SW480 (cell line): ENCODE measurements around the gene SLC43A3.

ENCODE experiments used
- DNase-seq: peaks from one replicate; pipeline ENCODE4 v3.0.0-alpha.2; 2016; ENCODE audit warnings: low spot score

SLC43A3 gene

GRCh38 chr11:57426929-57427726 is at the start of gene SLC43A3:
TSS of gene SLC43A3 (minus strand) at chr11:57427121. CDS start at chr11:57426172, 949 bp downstream.
- peak; percentile 78 for DNase-seq

- peak; percentile 56 for DNase-seq
Observed at GRCh38 chr11:57476047-57476756, 49.3 kb upstream of the SLC43A3 start.

- DNase-seq, result no peak
Observed at GRCh38 chr11:57475671-57476046, 48.7 kb upstream of the SLC43A3 start.

- DNase-seq, result no peak
Observed at GRCh38 chr11:57475191-57475590, 48.3 kb upstream of the SLC43A3 start.

- DNase-seq, result no peak
Observed at GRCh38 chr11:57474803-57475115, 47.8 kb upstream of the SLC43A3 start.

GRCh38 chr11:57474017-57474802 is 47.3 kb upstream of the SLC43A3 start:
- no peak for DNase-seq

- no peak for DNase-seq
Observed at GRCh38 chr11:57473285-57473841, 46.4 kb upstream of the SLC43A3 start.

- DNase-seq, result no peak
Observed at GRCh38 chr11:57471496-57471895, 44.6 kb upstream of the SLC43A3 start.

GRCh38 chr11:57469268-57469667 is 42.3 kb upstream of the SLC43A3 start:
- DNase-seq, result no peak

GRCh38 chr11:57468276-57468675 is 41.4 kb upstream of the SLC43A3 start:
- no peak for DNase-seq

- no peak for DNase-seq
Observed at GRCh38 chr11:57467508-57468157, 40.7 kb upstream of the SLC43A3 start.

- no peak for DNase-seq
Observed at GRCh38 chr11:57466680-57467079, 39.8 kb upstream of the SLC43A3 start.

GRCh38 chr11:57464539-57465181 is 37.7 kb upstream of the SLC43A3 start:
- DNase-seq, result no peak

GRCh38 chr11:57463671-57464538 is 37.0 kb upstream of the SLC43A3 start:
- DNase-seq, result no peak

GRCh38 chr11:57462597-57462996 is 35.7 kb upstream of the SLC43A3 start:
- no peak for DNase-seq

GRCh38 chr11:57461841-57462489 is 35.0 kb upstream of the SLC43A3 start:
- no peak for DNase-seq

- DNase-seq, result no peak
Observed at GRCh38 chr11:57460758-57461749, 34.1 kb upstream of the SLC43A3 start.

GRCh38 chr11:57460022-57460757 is 33.3 kb upstream of the SLC43A3 start, which contains the start of gene RTN4RL2:
TSS of gene RTN4RL2 (plus strand) at chr11:57460528. CDS start at chr11:57460866, 338 bp downstream.
- DNase-seq, result peak; percentile 81
